A549 (cell line): ENCODE data around the gene SLC20A1. TPM values are rescaled to one million over a fixed set of nuclear protein-coding genes. Genes with fewer than 3 reads are reported as not detected.

Experiments
- ATAC-seq, 2 experiments: fragments of 200-7000 bp in 1 of 2; fragments of >200 bp in 1 of 2; cut with Nextera tagmentation in 1 of 2; cut with Tn5 transposase in 1 of 2; 3 replicates each; pipeline versions ENCODE4 v1.8.0 to v1.9.1; 2018 to 2020; ENCODE audit warnings: mild to moderate bottlenecking in 1 of 2, moderate library complexity in 1 of 2
- CTCF ChIA-PET: fragments of 300-600 bp; sonication (Branson Sonifier 250); formaldehyde crosslinking; extraction: SDS; loops from one replicate; lab custom pipeline; 2021; ENCODE audit warnings: antibody characterized with exemption, inconsistent platforms; lab: Yijun Ruan, JAX
- POLR2A ChIA-PET: fragments of 350-600 bp; formaldehyde crosslinking; extraction: SDS; loops from one replicate; lab custom pipeline; 2021; ENCODE audit warnings: antibody characterized with exemption, inconsistent platforms; lab: Yijun Ruan, JAX
- DNase-seq, 2 experiments: peaks; one replicate each; pipeline versions ENCODE4 v3.0.0 to v3.0.0-alpha.2; 2011 to 2016; ENCODE audit warnings: low read depth in 1 of 2, low spot score in 1 of 2
- FAIRE-seq: peaks from 2 replicates; lab custom pipeline; 2011; peaks lifted over from hg19 to GRCh38; lab: Jason Lieb, UNC
- H3K27ac ChIP-seq, 2 experiments: fragments of >200 bp; sonication (Bioruptor Twin); formaldehyde crosslinking; 3 replicates each; pipeline ENCODE4 v1.5.1; 2016 to 2017
- H3K4me1 ChIP-seq: fragments of >200 bp; sonication (Bioruptor Twin); formaldehyde crosslinking; 3 replicates; pipeline ENCODE4 v1.6.1; 2016
- H3K4me2 ChIP-seq: fragments of >200 bp; sonication (Bioruptor Twin); formaldehyde crosslinking; 3 replicates; pipeline ENCODE4 v1.6.1; 2016
- H3K4me3 ChIP-seq: fragments of >200 bp; sonication (Bioruptor Twin); formaldehyde crosslinking; 3 replicates; pipeline ENCODE4 v1.5.1; 2016
- H3K9me3 ChIP-seq: fragments of >200 bp; sonication (Bioruptor Twin); formaldehyde crosslinking; 3 replicates; pipeline ENCODE4 v1.6.1; 2016
- BCL3 ChIP-seq: fragments of >200 bp; sonication (Bioruptor Twin); formaldehyde crosslinking; IDR thresholded peaks from 3 replicates; pipeline ENCODE4 v1.6.1; 2016
- BHLHE40 ChIP-seq: IDR thresholded peaks from 2 replicates; pipeline ENCODE4 v1.6.1; 2012; ENCODE audit warnings: low read depth, low read length, inconsistent platforms
- CEBPB ChIP-seq, 2 experiments: fragments of >200 bp in 1 of 2; sonication (Bioruptor Twin) in 1 of 2; formaldehyde crosslinking in 1 of 2; IDR thresholded peaks; 2 replicates each; pipeline ENCODE4 v1.6.1; 2012 to 2016
- EHF ChIP-seq: fragments of 250-450 bp; sonication (Bioruptor Pico); IDR thresholded peaks from 2 replicates; pipeline ENCODE4 v1.5.0; 2020; ENCODE audit warnings: mild to moderate bottlenecking
- EP300 ChIP-seq, 2 experiments: fragments of >200 bp; sonication (Bioruptor Twin); formaldehyde crosslinking; IDR thresholded peaks; 2 replicates in 1 of 2; 3 replicates in 1 of 2; pipeline ENCODE4 v1.6.1; 2016 to 2017
- FOSB ChIP-seq: fragments of 250-450 bp; sonication (Bioruptor Pico); IDR thresholded peaks from 2 replicates; pipeline ENCODE4 v1.5.0; 2020; ENCODE audit warnings: mild to moderate bottlenecking, moderate library complexity
- FOSL2 ChIP-seq, 2 experiments: fragments of 450-650 bp in 1 of 2; fragments of >200 bp in 1 of 2; sonication (Bioruptor Twin) in 1 of 2; formaldehyde crosslinking; IDR thresholded peaks; 2 replicates each; pipeline versions ENCODE4 v1.5.0 to v1.6.1; 2016 to 2020; ENCODE audit warnings: mild to moderate bottlenecking in 1 of 2, moderate library complexity in 1 of 2
- FOXS1 ChIP-seq: fragments of 250-450 bp; sonication (Bioruptor Pico); IDR thresholded peaks from 2 replicates; pipeline ENCODE4 v1.5.0; 2020; ENCODE audit warnings: mild to moderate bottlenecking, moderate library complexity
- JUNB ChIP-seq: fragments of >200 bp; sonication (Bioruptor Twin); formaldehyde crosslinking; IDR thresholded peaks from 2 replicates; pipeline ENCODE4 v1.6.1; 2016
- MAFK ChIP-seq: fragments of 450-650 bp; IDR thresholded peaks from 2 replicates; pipeline ENCODE4 v1.6.1; 2014; ENCODE audit not compliant: partially characterized antibody
- MAX ChIP-seq: IDR thresholded peaks from 2 replicates; pipeline ENCODE4 v1.6.1; 2012
- MYC ChIP-seq: IDR thresholded peaks from 2 replicates; pipeline ENCODE4 v1.6.1; 2012; ENCODE audit warnings: mild to moderate bottlenecking, inconsistent platforms, low read length, improper control_type of control experiment, borderline replicate concordance
- RNF2 ChIP-seq: fragments of 200-600 bp; sonication (generic); IDR thresholded peaks from 2 replicates; pipeline ENCODE4 v1.6.1; 2016; ENCODE audit warnings: low read depth, mild to moderate bottlenecking, antibody characterized with exemption, moderate library complexity, borderline replicate concordance
- TFCP2L1 ChIP-seq: fragments of 250-450 bp; sonication (Bioruptor Pico); IDR thresholded peaks from 2 replicates; pipeline ENCODE4 v1.5.0; 2021; ENCODE audit warnings: mild to moderate bottlenecking
- TP53 ChIP-seq: fragments of 250-450 bp; sonication (Bioruptor Pico); IDR thresholded peaks from 2 replicates; pipeline ENCODE4 v1.5.0; 2021; ENCODE audit warnings: mild to moderate bottlenecking, moderate library complexity
- USF2 ChIP-seq: fragments of 450-650 bp; IDR thresholded peaks from 2 replicates; pipeline ENCODE4 v1.6.1; 2014; ENCODE audit warnings: antibody characterized with exemption
- ZC3H11A ChIP-seq: fragments of 450-650 bp; IDR thresholded peaks from 2 replicates; pipeline ENCODE4 v1.6.1; 2014; ENCODE audit warnings: antibody characterized with exemption, mild to moderate bottlenecking
- ZNF302 ChIP-seq: fragments of 250-450 bp; sonication (Bioruptor Pico); IDR thresholded peaks from 2 replicates; pipeline ENCODE4 v1.9.0; 2021; ENCODE audit warnings: inconsistent platforms, mild to moderate bottlenecking, moderate library complexity
- WGBS: methylation state at CpG from one replicate; pipeline ENCODE4 v1.1.6; 2017; ENCODE audit errors: missing lambda C conversion rate; 5-methylcytosine and 5-hydroxymethylcytosine counted together
- polyA plus RNA-seq, 4 experiments: library from polyadenylated mRNA; depleted of rRNA in 3 of 4; stranded (reverse); fragments of >200 nt; fragmentation: RNase III in 1 of 4; extraction: RNeasy Plus Mini Kit Qiagen cat#74134 plus additional on column Dnase treatment in 1 of 4; gene quantifications; 2 replicates in 3 of 4; 3 replicates in 1 of 4; pipeline ENCODE4 v1.2.3, GENCODE V29; 2011 to 2017

SLC20A1 gene
- polyA plus RNA-seq, 2 of the 4 experiments (the other 2 are of a cell fraction) = 83.6 to 86.8 TPM

- FAIRE-seq (no peak), ATAC-seq (no peak), DNase-seq (no peak)
- no peak overlapping the region for H3K4me3 ChIP-seq
- 90% methylated on average over 22 of the region's 22 CpGs for WGBS
- H3K27ac ChIP-seq = peak overlapping the region; percentile 44 to 93
- POLR2A ChIA-PET = interaction anchor here (1.0 kb wide), 1 partner anchor 23 kb away, joined by 4 read pairs; no protein-coding TSS in a partner anchor
- no peaks in the 10 kb centered on the region for H3K9me3 ChIP-seq
- TF ChIP-seq USF2 (no peak), BCL3 (no peak), EP300 (IDR thresholded peaks at IDR 0.05) (no peak), MAFK (no peak)
- CTCF ChIA-PET = interaction anchor here (1.0 to 16.6 kb wide), 9 partner anchors 19 to 106 kb away, joined by 3 to 343 read pairs (median 27); partner anchors contain the start of genes NT5DC4 and SLC20A1
- H3K4me1 ChIP-seq = peaks cover 58% of the 10 kb centered on the region
- H3K4me2 ChIP-seq = peak overlapping the region; percentile 24
Observed at GRCh38 chr2:112621790-112622527, 23.8 kb upstream of the SLC20A1 start.

GRCh38 chr2:112622528-112622849, 23.2 kb upstream of the SLC20A1 start:
- peak in 1 of 2 experiments; percentile 70 for DNase-seq
- no peak for FAIRE-seq
- CTCF ChIA-PET = interaction anchor here (1.0 to 16.6 kb wide), 6 partner anchors 20 to 105 kb away, joined by 4 to 343 read pairs (median 91); partner anchors contain the start of genes NT5DC4 and SLC20A1

GRCh38 chr2:112623913-112624777, 21.6 kb upstream of the SLC20A1 start:
- Histone ChIP-seq H3K4me1 (peaks cover 80% of the 10 kb centered on the region), H3K9me3 (no peaks in the 10 kb centered on the region), H3K4me3 (no peak overlapping the region), H3K4me2 (peak overlapping the region; percentile 68), H3K27ac (peak overlapping the region; percentile 90 to 93)
- ATAC-seq = no peak; a peak in 1 of 6 replicates
- 63% methylated on average over 11 of the region's 11 CpGs for WGBS
- TF ChIP-seq FOSL2 (IDR thresholded peaks at IDR 0.05) = 0 out of 2 replicates have a peak, but pooled peaks have one; percentile 17
- peak; percentile 66; the same call in 1 of the 2 replicates for TF ChIP-seq FOSL2 (CRISPR knock-in tag; IDR thresholded peaks at IDR 0.05)
- TF ChIP-seq JUNB = 0 out of 2 replicates have a peak, but pooled peaks have one; percentile 29
- no peak for TF ChIP-seq CEBPB (IDR thresholded peaks at IDR 0.05)
- peak; percentile 42; the same call in 1 of the 2 replicates for TF ChIP-seq MAX
- FAIRE-seq = no peak
- DNase-seq = peak in 1 of 2 experiments; percentile 73
- ChIA-PET POLR2A (interaction anchor here (2.1 kb wide), 1 partner anchor 22 kb away, joined by 16 read pairs; the partner anchor contains the start of gene SLC20A1), CTCF (interaction anchor here (0.6 to 16.6 kb wide), 9 partner anchors 12 to 660 kb away, joined by 3 to 343 read pairs (median 40); partner anchors contain the start of genes NT5DC4 and SLC20A1)

More at GRCh38 chr2:112622528-112622849, 23.2 kb upstream of the SLC20A1 start:
- 5% methylated on average over 3 of the region's 3 CpGs for WGBS
- H3K4me3 ChIP-seq = no peak overlapping the region
- H3K27ac ChIP-seq = peak overlapping the region; percentile 55 to 93
- ATAC-seq = 0 out of 6 replicates have a peak, but pooled peaks have one; percentile 1 to 10
- TF ChIP-seq TFCP2L1 (no peak), FOSL2 (IDR thresholded peaks at IDR 0.05) (no peak), FOSL2 (CRISPR knock-in tag; IDR thresholded peaks at IDR 0.05) (0 out of 2 replicates have a peak, but pooled peaks have one; percentile 46), BHLHE40 (no peak), MAX (no peak), ZNF302 (CRISPR knock-in tag) (no peak), RNF2 (no peak), FOXS1 (CRISPR knock-in tag) (no peak), USF2 (no peak), TP53 (CRISPR knock-in tag) (no peak), ZC3H11A (no peak), CEBPB (IDR thresholded peaks at IDR 0.05) (peak in 1 of 2 experiments; percentile 33; a peak in 1 of 4 replicates), FOSB (no peak), EHF (CRISPR knock-in tag) (no peak), MYC (no peak)
- POLR2A ChIA-PET = interaction anchor here (1.0 kb wide), 1 partner anchor 22 kb away, joined by 4 read pairs; no protein-coding TSS in a partner anchor
- H3K4me1 ChIP-seq = peaks cover 64% of the 10 kb centered on the region
- H3K4me2 ChIP-seq = peak overlapping the region; percentile 24
- no peaks in the 10 kb centered on the region for H3K9me3 ChIP-seq
